Endothelial cell of hepatic sinusoid (primary cell): ENCODE data around the gene ITIH2.
"Not testable (repeated sequence)": the region's sequence is repeated elsewhere in the genome, so short reads cannot be mapped to it uniquely, and the experiment has no call there.

Source experiments
- in situ Hi-C: cut with HindIII; loops from 2 replicates; pipeline ENCODE4 v1.10.0; 2017; ENCODE audit warnings: low sequenced_read_pairs

The ITIH2 gene

DNA sequence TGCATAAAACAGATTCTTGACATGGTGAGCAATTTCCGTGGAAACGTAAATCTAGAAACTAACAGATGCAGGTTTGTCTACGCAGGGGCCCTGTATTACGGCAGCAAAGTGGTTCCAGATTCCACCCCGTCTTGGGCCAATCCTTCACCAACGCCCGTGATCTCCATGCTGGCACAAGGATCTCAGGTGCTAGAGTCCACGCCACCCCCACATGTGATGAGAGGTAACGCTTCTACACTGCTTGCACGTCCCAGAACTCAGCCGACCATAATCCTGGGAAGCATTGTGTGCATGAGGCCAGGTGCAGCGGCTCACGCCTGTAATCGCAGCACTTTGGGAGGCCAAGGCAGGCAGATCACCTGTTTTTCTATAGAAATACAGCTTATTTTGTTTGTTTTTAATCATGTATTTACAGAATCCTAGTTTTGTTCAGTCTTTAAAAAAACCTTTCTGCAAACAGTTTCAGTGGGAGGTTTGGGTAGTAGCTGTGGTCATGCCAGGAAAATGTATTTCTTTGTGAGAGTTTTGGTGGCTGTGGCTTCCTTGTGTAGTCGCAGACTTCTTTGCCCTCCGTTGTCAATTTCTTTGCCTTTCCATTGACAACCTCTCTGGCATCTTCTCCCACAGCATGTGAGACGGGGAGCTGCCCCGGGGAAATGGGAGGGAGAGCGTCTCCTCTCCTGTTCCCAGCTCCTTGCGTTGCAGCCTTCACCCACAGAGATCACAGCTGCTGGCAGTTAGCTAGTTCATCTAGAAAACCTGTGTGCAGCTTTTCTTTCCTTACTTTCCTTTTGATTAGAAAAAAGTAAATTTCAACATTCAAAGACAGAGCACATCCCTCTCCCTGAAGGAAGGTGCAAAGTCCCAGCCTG is 35.7 kb downstream of the ITIH2 start:
- in situ Hi-C loops = no loop called here

- in situ Hi-C loops = no loop called here
These were observed 41.2 kb downstream of the ITIH2 start for GRCh38 chr10:7744307-7744706.

GRCh38 chr10:7748637-7749036 is 45.5 kb downstream of the ITIH2 start:
- in situ Hi-C loops = not testable (repeated sequence)

DNA sequence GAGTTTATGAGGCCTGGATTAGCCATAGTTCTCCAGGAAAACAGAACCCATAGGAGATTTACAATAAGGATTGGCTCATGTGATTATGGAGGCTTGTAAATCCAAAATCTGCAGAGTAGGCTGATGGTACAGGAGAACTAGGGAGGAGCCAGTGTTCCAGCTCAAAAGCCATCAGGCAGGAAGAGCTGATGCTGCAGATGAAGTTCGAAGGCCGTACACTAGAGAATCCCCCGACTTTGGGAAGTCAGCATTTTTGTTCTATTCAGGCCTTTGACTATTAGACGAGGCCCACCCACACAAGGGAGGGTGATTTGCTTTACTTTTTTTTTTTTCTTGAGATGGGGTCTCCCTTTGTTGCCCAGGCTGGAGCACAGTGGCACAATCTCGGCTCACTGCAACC is 47.1 kb downstream of the ITIH2 start:
- in situ Hi-C loops = no loop called here

DNA sequence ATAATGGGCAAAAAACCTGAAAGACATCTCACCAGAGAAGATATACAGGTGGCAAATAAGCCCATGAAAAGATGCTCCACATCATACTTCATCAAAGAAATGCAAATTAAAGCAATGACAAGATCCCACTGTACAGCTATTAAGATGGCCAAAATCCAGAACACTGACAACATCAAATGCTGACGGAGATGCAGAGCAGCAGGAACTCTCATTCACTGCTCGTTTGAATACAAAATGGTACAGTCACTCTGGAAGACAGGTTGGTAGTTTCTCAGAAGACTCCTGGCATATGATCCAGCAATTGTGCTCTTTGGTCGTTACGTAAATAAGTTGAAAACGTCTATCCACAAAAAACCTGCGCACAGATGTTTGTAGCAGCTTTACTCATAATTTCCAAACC is 49.1 kb downstream of the ITIH2 start:
- in situ Hi-C loops = no loop called here

GRCh38 chr10:7755103-7755502 is 52.0 kb downstream of the ITIH2 start:
- in situ Hi-C loops = no loop called here

DNA sequence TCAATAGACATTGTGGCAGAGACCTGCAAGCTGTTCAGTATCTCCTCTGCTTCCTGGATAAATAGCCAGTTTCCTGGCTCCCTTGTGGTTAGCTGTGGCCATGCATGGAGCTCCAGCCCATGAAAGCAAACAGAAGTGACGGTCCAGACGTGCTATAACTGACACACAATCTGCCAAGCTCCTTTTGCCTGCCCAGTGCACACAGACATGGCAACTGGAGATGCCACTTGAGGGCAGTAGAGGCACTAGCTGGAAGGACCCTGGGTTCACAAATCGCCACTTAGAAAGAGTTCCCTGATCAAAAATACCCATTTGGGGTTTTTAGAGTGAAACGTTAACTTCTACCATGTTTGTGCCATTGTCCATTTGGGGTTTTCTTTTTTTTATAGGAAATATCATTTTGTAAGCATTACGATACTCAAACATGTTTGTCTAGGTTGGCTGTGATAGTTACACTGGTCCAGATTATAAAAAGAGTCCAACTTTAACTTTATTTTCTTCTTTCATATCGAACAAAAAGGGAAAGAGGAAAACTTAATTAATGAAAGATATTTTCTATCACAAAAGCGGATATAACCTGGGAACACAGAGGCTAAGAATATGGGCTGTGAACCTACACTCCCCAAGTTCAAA is 53.4 kb downstream of the ITIH2 start:
- in situ Hi-C loops = no loop called here

- in situ Hi-C loops = loop anchor here (5.0 kb wide), 1 partner anchor 43 kb away; no protein-coding TSS in a partner anchor
These were observed 60.8 kb downstream of the ITIH2 start for GRCh38 chr10:7763929-7764328.

- in situ Hi-C loops = no loop called here
These were observed 63.1 kb downstream of the ITIH2 start for GRCh38 chr10:7766241-7766640.

DNA sequence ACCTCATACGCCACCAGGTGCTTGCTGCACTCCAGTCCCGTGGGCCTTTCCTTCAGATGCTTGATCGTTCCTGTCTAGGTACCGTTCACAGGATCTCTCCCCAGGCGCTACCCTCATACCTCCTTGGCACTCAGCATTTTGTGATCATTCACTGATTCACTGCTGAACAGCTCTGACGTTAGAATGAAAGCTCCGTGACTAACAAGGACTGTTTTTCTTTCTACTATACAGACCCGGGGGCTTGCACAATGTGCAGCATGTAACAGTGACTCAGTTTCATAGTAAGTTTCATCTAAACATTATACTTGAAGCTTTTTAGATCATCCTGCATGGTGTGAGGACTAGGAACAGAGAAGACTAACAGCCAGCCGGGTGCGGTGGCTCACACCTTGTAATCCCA is 64.1 kb downstream of the ITIH2 start:
- in situ Hi-C loops = no loop called here

DNA sequence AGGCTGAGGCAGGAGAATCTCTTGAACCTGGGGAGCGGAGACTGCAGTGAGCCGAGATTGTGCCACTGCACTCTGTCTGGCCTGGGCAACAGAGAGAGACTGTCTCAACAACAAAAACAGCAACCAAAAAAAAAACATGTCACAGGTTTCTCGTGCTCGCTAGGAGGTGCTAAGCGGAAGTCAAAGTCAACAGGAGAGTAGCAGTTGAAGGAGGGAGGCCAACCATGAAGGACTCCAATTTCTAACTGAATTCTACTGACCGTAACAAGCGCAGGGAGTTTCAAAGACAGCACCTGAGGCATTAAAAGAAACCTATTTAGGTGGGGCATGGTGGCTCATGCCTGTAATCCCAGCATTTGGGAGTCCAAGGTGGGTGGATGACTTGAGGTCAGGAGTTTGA is 65.3 kb downstream of the ITIH2 start:
- in situ Hi-C loops = no loop called here

GRCh38 chr10:7773845-7774801 is 71.0 kb downstream of the ITIH2 start:
- in situ Hi-C loops = no loop called here

DNA sequence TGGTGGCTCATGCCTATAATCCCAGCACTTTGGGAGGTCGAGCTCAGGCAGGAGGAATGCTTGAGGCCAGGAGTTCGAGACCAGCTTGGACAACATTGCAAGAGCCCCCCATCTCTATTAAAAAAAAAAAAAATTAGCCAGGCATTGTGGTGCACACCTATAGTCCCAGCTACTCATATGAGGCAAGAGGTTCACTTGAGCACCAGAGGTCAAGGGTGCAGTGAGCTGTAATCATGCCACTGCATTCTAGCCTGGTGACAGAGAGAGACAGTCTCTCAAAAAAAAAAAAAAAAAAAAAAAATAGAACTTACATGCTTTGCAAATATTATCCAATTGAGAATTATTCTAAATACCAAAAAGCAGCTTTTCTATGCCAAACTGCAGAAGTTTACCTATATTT is 73.7 kb downstream of the ITIH2 start:
- in situ Hi-C loops = no loop called here

DNA sequence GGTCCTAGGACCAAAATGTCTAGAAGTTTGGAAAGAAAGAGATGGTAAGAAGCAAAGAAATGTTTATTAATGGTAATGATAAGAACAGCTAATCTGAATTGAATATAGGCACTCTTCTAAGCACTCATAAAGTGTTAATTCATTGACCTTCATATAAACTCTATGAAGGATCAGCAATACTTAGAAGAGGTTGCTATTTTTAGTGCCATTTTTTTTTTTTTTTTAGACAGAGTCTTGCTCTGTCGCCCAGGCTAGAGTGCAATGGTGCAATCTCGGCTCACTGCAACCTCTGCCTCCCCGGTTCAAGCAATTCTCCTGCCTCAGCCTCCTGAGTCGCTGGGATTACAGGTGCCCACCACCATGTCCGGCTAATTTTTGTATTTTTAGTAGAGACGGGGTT is 79.1 kb downstream of the ITIH2 start:
- in situ Hi-C loops = not testable (repeated sequence)

- in situ Hi-C loops = no loop called here
These were observed 83.3 kb downstream of the ITIH2 start for GRCh38 chr10:7786430-7786829.

DNA sequence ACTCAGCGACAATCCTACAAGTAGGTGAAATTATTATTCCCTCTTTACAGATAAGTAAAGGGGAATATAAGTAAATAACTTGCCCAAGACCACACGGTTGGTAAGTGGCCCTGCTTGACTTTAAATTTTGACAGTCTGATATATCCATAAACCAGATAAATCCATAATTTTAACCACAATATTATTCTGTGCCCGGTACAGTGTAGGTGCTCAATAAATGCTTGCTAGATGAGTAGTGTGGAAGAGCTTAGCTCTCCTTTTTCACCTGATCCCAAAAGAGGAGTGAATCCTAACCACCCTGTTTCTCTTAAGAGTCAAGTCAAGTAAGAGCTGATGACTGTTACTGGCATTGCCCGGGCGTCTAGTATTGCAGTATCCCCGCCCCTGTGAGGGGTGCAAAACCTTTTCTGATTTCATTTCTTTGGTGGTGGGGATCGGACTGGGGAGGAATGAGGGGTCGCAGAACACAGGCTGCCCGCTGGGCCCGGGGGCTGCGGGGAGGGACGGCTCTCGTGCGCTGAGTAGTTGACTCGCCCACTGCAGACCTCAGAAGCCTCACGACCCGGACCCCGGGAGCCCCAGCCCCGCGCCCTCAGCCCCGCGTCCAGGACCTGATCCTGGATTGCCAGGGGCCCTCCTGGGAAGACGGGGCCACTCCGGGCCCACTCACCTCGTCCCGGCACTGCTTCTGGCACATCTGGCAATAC is 84.2 kb downstream of the ITIH2 start:
- in situ Hi-C loops = no loop called here

DNA sequence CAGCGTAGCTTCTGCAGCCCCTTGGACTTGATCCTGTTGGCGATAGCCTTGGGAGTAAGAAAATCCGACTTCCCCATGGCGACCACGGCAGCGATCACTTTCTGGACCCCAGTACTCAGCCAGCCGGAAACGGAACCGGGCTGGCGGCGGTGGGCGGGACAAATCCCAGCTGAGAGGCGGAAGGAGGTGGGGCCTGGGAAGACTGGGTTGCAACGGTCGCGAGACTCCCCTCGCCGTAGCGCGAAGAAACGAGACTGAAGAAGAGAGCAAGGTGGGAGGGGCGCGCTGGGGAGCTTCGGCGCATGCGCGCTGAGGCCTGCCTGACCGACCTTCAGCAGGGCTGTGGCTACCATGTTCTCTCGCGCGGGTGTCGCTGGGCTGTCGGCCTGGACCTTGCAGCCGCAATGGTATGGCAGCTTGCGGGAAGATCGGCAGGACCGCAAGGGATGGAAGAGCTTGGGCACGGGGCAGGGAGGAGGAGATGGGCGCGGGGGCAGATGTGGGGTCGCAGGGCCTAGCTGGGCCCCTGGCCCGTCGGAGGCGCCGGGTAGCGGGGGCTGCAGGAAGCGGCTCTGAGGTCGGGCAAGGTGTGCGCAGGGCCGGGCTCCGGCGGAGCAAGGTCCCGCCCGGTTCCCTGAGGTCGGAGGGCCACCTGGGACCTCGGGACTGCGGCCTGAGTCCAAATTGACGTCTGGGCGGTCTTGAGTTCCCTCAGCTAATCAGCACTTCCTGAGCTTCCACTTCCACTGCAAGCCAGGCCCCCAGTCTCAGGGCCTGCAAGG is 84.9 kb downstream of the ITIH2 start, which contains the start of the genes ATP5F1C and KIN:
Gene ATP5F1C, plus strand, starts transcription at position 321 of the 782 bp plus-strand sequence. Its CDS starts 31 bp downstream, at position 352.
Gene KIN, minus strand, starts transcription at position 137 of the 782 bp plus-strand sequence. Its CDS starts 60 bp downstream, at position 77.
- in situ Hi-C loops = no loop called here

- in situ Hi-C loops = no loop called here
These were observed 85.6 kb downstream of the ITIH2 start for GRCh38 chr10:7788639-7789286.

DNA sequence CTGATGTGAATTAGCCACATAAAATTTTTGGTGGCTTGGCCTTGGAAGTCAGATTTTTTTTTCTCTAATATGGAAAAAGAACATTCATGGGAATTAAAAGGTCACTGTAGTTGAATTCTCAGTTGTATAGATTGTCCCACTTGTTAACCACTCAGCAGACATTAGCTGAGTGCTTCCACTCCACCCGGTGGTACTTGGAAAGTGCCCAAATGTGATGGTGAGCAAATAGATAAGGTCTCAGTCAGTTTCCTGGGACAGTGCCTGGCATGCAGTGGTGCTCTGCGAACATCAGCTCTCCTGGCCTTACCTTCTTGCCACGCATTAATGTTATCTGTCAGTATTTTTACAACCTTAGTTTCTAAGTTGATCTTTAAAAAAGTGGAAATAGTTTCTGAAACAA is 86.3 kb downstream of the ITIH2 start:
- in situ Hi-C loops = no loop called here
